HepG2 (cell line): ENCODE measurements around the gene CHCT1. TPM values are rescaled to one million over a fixed set of nuclear protein-coding genes. Genes with fewer than 3 reads are reported as not detected.

Source experiments
- ATF7 ChIP-seq, 2 experiments: fragments of 450-650 bp in 1 of 2; sonication (generic) in 1 of 2; formaldehyde crosslinking in 1 of 2; IDR thresholded peaks; 2 replicates each; pipeline versions ENCODE4 v1.4.0 to v1.6.1; 2016 to 2020; ENCODE audit warnings: antibody characterized with exemption in 1 of 2, mild to moderate bottlenecking in 1 of 2, missing genetic modification reagents in 1 of 2
- CHD2 ChIP-seq: IDR thresholded peaks from 2 replicates; pipeline ENCODE4 v1.6.1; 2011; ENCODE audit warnings: low read depth, low read length, improper control_type of control experiment
- IKZF1 ChIP-seq: fragments of 450-650 bp; IDR thresholded peaks from 2 replicates; pipeline ENCODE4 v1.7.1; 2016
- MEIS1 ChIP-seq: sonication (generic); formaldehyde crosslinking; IDR thresholded peaks from 2 replicates; pipeline ENCODE4 v1.9.0; 2021; ENCODE audit warnings: mild to moderate bottlenecking, missing genetic modification reagents, moderate library complexity, borderline replicate concordance
- MXD4 ChIP-seq: IDR thresholded peaks from 2 replicates; pipeline ENCODE4 v1.6.1; 2016; ENCODE audit warnings: mild to moderate bottlenecking, missing biosample characterization, missing genetic modification reagents
- MXI1 ChIP-seq: IDR thresholded peaks from 3 replicates; pipeline ENCODE4 v1.6.1; 2012; ENCODE audit warnings: low read depth, low read length, inconsistent platforms, borderline replicate concordance
- PHF21A ChIP-seq: sonication (generic); formaldehyde crosslinking; IDR thresholded peaks from 2 replicates; pipeline ENCODE4 v1.5.0; 2020; ENCODE audit warnings: mild to moderate bottlenecking, missing genetic modification reagents
- TARDBP ChIP-seq: sonication (generic); formaldehyde crosslinking; IDR thresholded peaks from 2 replicates; pipeline ENCODE4 v1.8.0; 2022; ENCODE audit warnings: mild to moderate bottlenecking, missing genetic modification reagents
- YEATS4 ChIP-seq: sonication (generic); formaldehyde crosslinking; IDR thresholded peaks from 2 replicates; pipeline ENCODE4 v1.4.0; 2020; ENCODE audit warnings: missing genetic modification reagents, borderline replicate concordance
- ZBTB14 ChIP-seq: sonication (generic); formaldehyde crosslinking; IDR thresholded peaks from 2 replicates; pipeline ENCODE4 v1.4.0; 2020; ENCODE audit warnings: missing genetic modification reagents
- ZNF12 ChIP-seq: sonication (generic); formaldehyde crosslinking; IDR thresholded peaks from 2 replicates; pipeline ENCODE4 v1.5.0; 2020; ENCODE audit warnings: missing genetic modification reagents
- ZNF180 ChIP-seq: sonication (generic); formaldehyde crosslinking; IDR thresholded peaks from 2 replicates; pipeline ENCODE4 v1.4.0; 2020; ENCODE audit warnings: low read depth, missing genetic modification reagents, borderline replicate concordance
- ZNF253 ChIP-seq: sonication (generic); formaldehyde crosslinking; IDR thresholded peaks from 2 replicates; pipeline ENCODE4 v1.8.0; 2022; ENCODE audit warnings: mild to moderate bottlenecking, missing genetic modification reagents, borderline replicate concordance
- ZNF263 ChIP-seq: sonication (generic); formaldehyde crosslinking; IDR thresholded peaks from 2 replicates; pipeline ENCODE4 v1.4.0; 2020; ENCODE audit warnings: missing genetic modification reagents
- ZNF281 ChIP-seq: sonication (generic); formaldehyde crosslinking; IDR thresholded peaks from 2 replicates; pipeline ENCODE4 v1.4.0; 2020; ENCODE audit warnings: missing genetic modification reagents, borderline replicate concordance
- ZNF646 ChIP-seq: sonication (generic); formaldehyde crosslinking; IDR thresholded peaks from 2 replicates; pipeline ENCODE4 v1.9.0; 2021; ENCODE audit warnings: mild to moderate bottlenecking, missing genetic modification reagents
- ZNF740 ChIP-seq: sonication (generic); formaldehyde crosslinking; IDR thresholded peaks from 2 replicates; pipeline ENCODE4 v1.4.0; 2020; ENCODE audit warnings: missing genetic modification reagents
- ZNF747 ChIP-seq: sonication (generic); formaldehyde crosslinking; IDR thresholded peaks from 2 replicates; pipeline ENCODE4 v1.8.1; 2023; ENCODE audit warnings: missing genetic modification reagents, mild to moderate bottlenecking, borderline replicate concordance
- polyA plus RNA-seq, 8 experiments: library from polyadenylated mRNA; depleted of rRNA in 3 of 8; stranded (reverse) in 7 of 8; unstranded in 1 of 8; fragments of >200 nt; fragmentation: Illumina TruSeq in 4 of 8; extraction: Trizol in 4 of 8; gene quantifications; 2 replicates each; pipeline versions ENCODE4 v1.2.1 to v1.2.3, GENCODE V29; 2011 to 2016; ENCODE audit warnings: low read depth in 4 of 8, missing spikeins in 1 of 8, mixed read lengths in 1 of 8; ENCODE audit not compliant: insufficient read depth in 1 of 8
- total RNA-seq, 5 experiments: library from RNA; depleted of rRNA; stranded (reverse); fragments of >200 nt; fragmentation: Illumina TruSeq; extraction: Trizol; gene quantifications; 2 replicates each; pipeline ENCODE4 v1.2.3, GENCODE V29; 2016; ENCODE audit warnings: low read depth in 1 of 5

Gene CHCT1
- total and polyA plus RNA-seq, 2 of the 13 experiments (the other 11 are each of a cell fraction or from before 2014, with no cell fraction given): not detected

- no peak for TF ChIP-seq ZNF180
- peak; percentile 72; the same call in 1 of the 2 replicates for TF ChIP-seq ZNF281
- no peak for TF ChIP-seq ATF7 (IDR thresholded peaks at IDR 0.05)
- no peak for TF ChIP-seq ATF7 (CRISPR knock-in tag; IDR thresholded peaks at IDR 0.05)
- peak; percentile 96 for TF ChIP-seq ZNF747 (CRISPR knock-in tag)
- no peak for TF ChIP-seq ZBTB14 (CRISPR knock-in tag)
- TF ChIP-seq TARDBP: peak; percentile 98
- TF ChIP-seq ZNF12: no peak; the same call in 1 of the 2 replicates
- peak; percentile 97 for TF ChIP-seq PHF21A
- peak; percentile 98 for TF ChIP-seq YEATS4 (CRISPR knock-in tag)
- peak; percentile 44; the same call in 1 of the 2 replicates for TF ChIP-seq CHD2
- TF ChIP-seq MXI1: peak; percentile 96
- TF ChIP-seq ZNF740 (CRISPR knock-in tag): peak; percentile 96
- no peak for TF ChIP-seq IKZF1
- TF ChIP-seq ZNF646 (CRISPR knock-in tag): 0 out of 2 replicates have a peak, but pooled peaks have one; percentile 57
- TF ChIP-seq MEIS1: 0 out of 2 replicates have a peak, but pooled peaks have one; percentile 57
- TF ChIP-seq MXD4 (CRISPR knock-in tag): peak; percentile 96
- no peak for TF ChIP-seq ZNF263 (CRISPR knock-in tag)
- 0 out of 2 replicates have a peak, but pooled peaks have one; percentile 13 for TF ChIP-seq ZNF253 (CRISPR knock-in tag)
Observed at GRCh38 chr17:60392042-60392844, 30.0 kb upstream of the CHCT1 start, which contains the start of gene USP32 (continued).
